K562 (cell line): ENCODE measurements around the gene LAMB3. TPM values are rescaled to one million over a fixed set of nuclear protein-coding genes. Genes with fewer than 3 reads are reported as not detected.

Experiments
- E2F3 ChIP-seq: fragments of 250-450 bp; sonication (Bioruptor Pico); IDR thresholded peaks from 2 replicates; pipeline ENCODE4 v1.4.0; 2020; ENCODE audit warnings: mild to moderate bottlenecking
- FOXP4 ChIP-seq: sonication (generic); formaldehyde crosslinking; IDR thresholded peaks from 2 replicates; pipeline ENCODE4 v1.8.0; 2022; ENCODE audit warnings: mild to moderate bottlenecking, missing genetic modification reagents, borderline replicate concordance
- FUS ChIP-seq: fragments of 200-400 bp; formaldehyde crosslinking; optimal IDR thresholded peaks from 2 replicates; pipeline ENCODE3; 2017; ENCODE audit warnings: low read depth, low read length
- GATA2 ChIP-seq: sonication (generic); formaldehyde crosslinking; IDR thresholded peaks from 2 replicates; pipeline ENCODE4 v1.4.0; 2020; ENCODE audit warnings: mild to moderate bottlenecking, missing genetic modification reagents
- HDAC8 ChIP-seq: fragments of 450-650 bp; IDR thresholded peaks from 2 replicates; pipeline ENCODE4 v1.6.1; 2016; ENCODE audit warnings: mild to moderate bottlenecking, missing genetic modification characterization, moderate library complexity, missing compliant biosample characterization
- L3MBTL2 ChIP-seq: fragments of 450-650 bp; IDR thresholded peaks from 2 replicates; pipeline ENCODE4 v1.6.1; 2016; ENCODE audit warnings: mild to moderate bottlenecking, moderate library complexity
- MECOM ChIP-seq: fragments of 250-450 bp; sonication (Bioruptor Pico); IDR thresholded peaks from 2 replicates; pipeline ENCODE4 v1.8.0; 2022; ENCODE audit warnings: inconsistent platforms
- MIER1 ChIP-seq: fragments of 450-650 bp; IDR thresholded peaks from 2 replicates; pipeline ENCODE4 v1.6.1; 2016; ENCODE audit warnings: antibody characterized with exemption, mild to moderate bottlenecking, low read depth
- NFRKB ChIP-seq: fragments of 450-650 bp; IDR thresholded peaks from 2 replicates; pipeline ENCODE4 v1.6.1; 2016; ENCODE audit warnings: low read depth
- RBM15 ChIP-seq: fragments of 200-400 bp; formaldehyde crosslinking; IDR thresholded peaks from 2 replicates; pipeline ENCODE4 v1.6.1; 2018; ENCODE audit warnings: mild to moderate bottlenecking, low read length, moderate library complexity; ENCODE audit not compliant: insufficient read depth
- RFX5 ChIP-seq: IDR thresholded peaks from 2 replicates; pipeline ENCODE4 v1.6.1; 2011; ENCODE audit warnings: low read depth, mild to moderate bottlenecking, improper control_type of control experiment, low read length
- SIX5 ChIP-seq, 2 experiments: IDR thresholded peaks; 2 replicates each; pipeline ENCODE4 v1.6.1; 2011; ENCODE audit warnings: low read length in 2 of 2, borderline replicate concordance in 1 of 2, low read depth in 1 of 2, mild to moderate bottlenecking in 1 of 2, moderate library complexity in 1 of 2; ENCODE audit not compliant: insufficient read depth in 1 of 2
- SLC30A9 ChIP-seq: fragments of 250-450 bp; sonication (Bioruptor Pico); IDR thresholded peaks from 2 replicates; pipeline ENCODE4 v1.8.0; 2022; ENCODE audit warnings: mild to moderate bottlenecking, moderate library complexity
- SMAD1 ChIP-seq: fragments of 150-350 bp; IDR thresholded peaks from 2 replicates; pipeline ENCODE4 v1.6.1; 2014; ENCODE audit warnings: low read length, low read depth; ENCODE audit not compliant: partially characterized antibody
- SPI1 ChIP-seq: IDR thresholded peaks from 2 replicates; pipeline ENCODE4 v1.6.1; 2011; ENCODE audit warnings: low read depth, low read length, control low read depth, borderline replicate concordance
- SRF ChIP-seq, 2 experiments: fragments of 250-450, 450-650 bp in 1 of 2; sonication (Bioruptor Pico) in 1 of 2; sonication (generic) in 1 of 2; formaldehyde crosslinking; IDR thresholded peaks; 2 replicates each; pipeline versions ENCODE4 v1.5.0 to v1.5.1; 2020 to 2022; ENCODE audit warnings: mild to moderate bottlenecking in 1 of 2, missing genetic modification reagents in 1 of 2
- STAT5A ChIP-seq: IDR thresholded peaks from 2 replicates; pipeline ENCODE4 v1.6.1; 2012; ENCODE audit warnings: low read length, inconsistent platforms, borderline replicate concordance
- ZBTB8A ChIP-seq: fragments of 450-650 bp; IDR thresholded peaks from 2 replicates; pipeline ENCODE4 v1.6.1; 2018; ENCODE audit warnings: mild to moderate bottlenecking, moderate library complexity; ENCODE audit not compliant: partially characterized antibody
- ZNF121 ChIP-seq: sonication (generic); formaldehyde crosslinking; conservative IDR thresholded peaks from 2 replicates; pipeline ENCODE4 v1.8.0; 2022; ENCODE audit warnings: missing genetic modification reagents
- ZNF146 ChIP-seq: IDR thresholded peaks from one replicate; pipeline ENCODE4 v1.6.1; 2018; ENCODE audit warnings: missing compliant biosample characterization; ENCODE audit not compliant: unreplicated experiment
- ZNF239 ChIP-seq: fragments of 250-450 bp; sonication (Bioruptor Pico); IDR thresholded peaks from 2 replicates; pipeline ENCODE4 v1.4.0; 2020; ENCODE audit warnings: mild to moderate bottlenecking
- ZNF41 ChIP-seq: fragments of 250-450 bp; sonication (Bioruptor Pico); conservative IDR thresholded peaks from 2 replicates; pipeline ENCODE4 v1.4.0; 2020; ENCODE audit warnings: mild to moderate bottlenecking
- ZNF431 ChIP-seq: sonication (generic); formaldehyde crosslinking; IDR thresholded peaks from 2 replicates; pipeline ENCODE4 v1.8.0; 2022; ENCODE audit warnings: mild to moderate bottlenecking, missing genetic modification reagents
- ZNF76 ChIP-seq: fragments of 250-450 bp; sonication (Bioruptor Pico); IDR thresholded peaks from 2 replicates; pipeline ENCODE4 v1.4.0; 2020; ENCODE audit warnings: mild to moderate bottlenecking, moderate library complexity, borderline replicate concordance
- polyA plus RNA-seq, 8 experiments: library from polyadenylated mRNA; depleted of rRNA in 4 of 8; stranded (reverse) in 5 of 8; unstranded in 3 of 8; fragments of >200 nt; fragmentation: Nextera tagmentation in 2 of 8; fragmentation: Illumina TruSeq in 1 of 8; extraction: Ambion mirVana in 2 of 8; extraction: Trizol in 1 of 8; gene quantifications; 2 replicates each; pipeline versions ENCODE4 v1.2.1 to v1.2.3, GENCODE V29; 2011 to 2014; ENCODE audit warnings: inconsistent platforms in 1 of 8, missing spikeins in 1 of 8
- total RNA-seq, 7 experiments: library from RNA; depleted of rRNA in 6 of 7; stranded (reverse); fragments of >200 nt in 6 of 7; fragmentation: Illumina TruSeq in 2 of 7; extraction: Trizol in 2 of 7; gene quantifications; 2 replicates each; pipeline versions ENCODE4 v1.2.1 to v1.2.3, GENCODE V29; 2011 to 2021; ENCODE audit warnings: low replicate concordance in 1 of 7

Gene LAMB3
- total and polyA plus RNA-seq, 9 of the 15 experiments (the other 6 are each of a cell fraction or from before 2014, with no cell fraction given) = 0.08 to 1.3 (median 0.91) TPM

- TF ChIP-seq ZBTB8A = no peak
- TF ChIP-seq FOXP4 (CRISPR knock-in tag) = no peak
- TF ChIP-seq FUS = no peak
- TF ChIP-seq RBM15 = no peak
- TF ChIP-seq SPI1 = peak; percentile 94; the same call in 1 of the 2 replicates
- TF ChIP-seq MIER1 = no peak
- TF ChIP-seq ZNF76 (CRISPR knock-in tag) = no peak
- TF ChIP-seq SLC30A9 (CRISPR knock-in tag) = no peak
- peak; percentile 81 for TF ChIP-seq L3MBTL2
- TF ChIP-seq SRF (CRISPR knock-in tag; IDR thresholded peaks at IDR 0.05) = no peak
- TF ChIP-seq SMAD1 = no peak
- no peak for TF ChIP-seq HDAC8 (tag)
- TF ChIP-seq ZNF146 (CRISPR knock-in tag) = no peak
- TF ChIP-seq ZNF239 = peak; percentile 24; the same call in 1 of the 2 replicates
- TF ChIP-seq ZNF41 (CRISPR knock-in tag) = no peak
- no peak for TF ChIP-seq STAT5A
- 0 out of 2 replicates have a peak, but pooled peaks have one; percentile 9 for TF ChIP-seq MECOM (CRISPR knock-in tag)
- no peak for TF ChIP-seq GATA2 (CRISPR knock-in tag)
- TF ChIP-seq RFX5 = no peak
- no peak for TF ChIP-seq ZNF121 (CRISPR knock-in tag)
- no peak for TF ChIP-seq SIX5 (IDR thresholded peaks at IDR 0.05; ENCODE audit: borderline replicate concordance in 1 of 2, insufficient read depth in 1 of 2, low read depth in 1 of 2, low read length in 2 of 2)
- TF ChIP-seq E2F3 = no peak
- no peak for TF ChIP-seq NFRKB
- TF ChIP-seq ZNF431 (CRISPR knock-in tag) = no peak
Measured at GRCh38 chr1:209672705-209673630, 20.7 kb upstream of the LAMB3 start (continued).
